Activated T-cell treated with anti-CD3 and anti-CD28 coated beads, Interleukin-2, amount 50 U/mL, for 4 hours (primary cell): ENCODE measurements around the gene KRTAP10-4. TPM values are rescaled to one million over a fixed set of nuclear protein-coding genes. Genes with fewer than 3 reads are reported as not detected.
"Not testable (repeated sequence)": the region's sequence is repeated elsewhere in the genome, so short reads cannot be mapped to it uniquely, and the experiment has no call there.

Experiments
- ATAC-seq, 2 donors: fragments of 200-7000 bp; cut with Tn5 transposase; one replicate each; pipeline ENCODE4 v1.10.0; 2021
- DNase-seq: peaks from one replicate; pipeline ENCODE4 v3.0.0-alpha.2; 2020
- H3K27me3 Mint-ChIP-seq: one replicate; pipeline ENCODE4 v1.8.0; 2021; ENCODE audit warnings: low read depth, mixed read lengths
- H3K36me3 Mint-ChIP-seq: one replicate; pipeline ENCODE4 v1.8.0; 2022; ENCODE audit warnings: mixed read lengths; ENCODE audit not compliant: insufficient read depth
- H3K4me1 Mint-ChIP-seq: one replicate; pipeline ENCODE4 v1.8.0; 2021; ENCODE audit warnings: low read depth, mixed read lengths
- H3K4me3 Mint-ChIP-seq: one replicate; pipeline ENCODE4 v1.8.0; 2021; ENCODE audit warnings: mild to moderate bottlenecking, moderate library complexity, mixed read lengths
- H3K9me3 Mint-ChIP-seq: one replicate; pipeline ENCODE4 v1.8.0; 2021; ENCODE audit warnings: mixed read lengths
- total RNA-seq, 3 donors: library from RNA; stranded (reverse); gene quantifications; one replicate each; pipeline ENCODE4 v1.2.1, GENCODE V29; 2021

Gene KRTAP10-4, protein sequence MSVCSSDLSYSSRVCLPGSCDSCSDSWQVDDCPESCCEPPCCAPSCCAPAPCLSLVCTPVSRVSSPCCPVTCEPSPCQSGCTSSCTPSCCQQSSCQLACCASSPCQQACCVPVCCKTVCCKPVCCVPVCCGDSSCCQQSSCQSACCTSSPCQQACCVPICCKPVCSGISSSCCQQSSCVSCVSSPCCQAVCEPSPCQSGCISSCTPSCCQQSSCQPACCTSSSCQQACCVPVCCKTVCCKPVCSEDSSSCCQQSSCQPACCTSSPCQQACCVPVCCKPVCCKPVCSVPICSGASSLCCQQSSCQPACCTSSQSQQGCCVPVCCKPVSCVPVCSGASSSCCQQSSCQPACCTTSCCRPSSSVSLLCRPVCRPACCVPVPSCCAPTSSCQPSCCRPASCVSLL
- not detected for total RNA-seq

DNA sequence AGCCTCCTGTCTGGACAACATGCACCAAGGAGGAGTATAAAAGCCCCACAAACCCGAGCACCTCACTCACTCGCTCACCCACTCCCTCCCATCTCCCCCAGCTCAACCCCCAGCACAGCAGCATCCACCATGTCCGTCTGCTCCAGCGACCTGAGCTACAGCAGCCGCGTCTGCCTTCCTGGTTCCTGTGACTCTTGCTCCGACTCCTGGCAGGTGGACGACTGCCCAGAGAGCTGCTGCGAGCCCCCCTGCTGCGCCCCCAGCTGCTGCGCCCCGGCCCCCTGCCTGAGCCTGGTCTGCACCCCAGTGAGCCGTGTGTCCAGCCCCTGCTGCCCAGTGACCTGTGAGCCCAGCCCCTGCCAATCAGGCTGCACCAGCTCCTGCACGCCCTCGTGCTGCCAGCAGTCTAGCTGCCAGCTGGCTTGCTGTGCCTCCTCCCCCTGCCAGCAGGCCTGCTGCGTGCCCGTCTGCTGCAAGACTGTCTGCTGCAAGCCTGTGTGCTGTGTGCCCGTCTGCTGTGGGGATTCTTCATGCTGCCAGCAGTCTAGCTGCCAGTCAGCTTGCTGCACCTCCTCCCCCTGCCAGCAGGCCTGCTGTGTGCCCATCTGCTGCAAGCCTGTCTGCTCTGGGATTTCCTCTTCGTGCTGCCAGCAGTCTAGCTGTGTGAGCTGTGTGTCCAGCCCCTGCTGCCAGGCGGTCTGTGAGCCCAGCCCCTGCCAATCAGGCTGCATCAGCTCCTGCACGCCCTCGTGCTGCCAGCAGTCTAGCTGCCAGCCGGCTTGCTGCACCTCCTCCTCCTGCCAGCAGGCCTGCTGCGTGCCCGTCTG lies at the start of gene KRTAP10-4:
TSS of gene KRTAP10-4 (plus strand) at position 100 of the 827 bp plus-strand sequence. CDS start at position 130, 30 bp downstream.
- ATAC-seq, H3K4me3 Mint-ChIP-seq, H3K27me3 Mint-ChIP-seq, DNase-seq, H3K4me1 Mint-ChIP-seq, H3K36me3 Mint-ChIP-seq: not testable (repeated sequence)
- peaks cover 12% of the 10 kb centered on the region for H3K9me3 Mint-ChIP-seq

DNA sequence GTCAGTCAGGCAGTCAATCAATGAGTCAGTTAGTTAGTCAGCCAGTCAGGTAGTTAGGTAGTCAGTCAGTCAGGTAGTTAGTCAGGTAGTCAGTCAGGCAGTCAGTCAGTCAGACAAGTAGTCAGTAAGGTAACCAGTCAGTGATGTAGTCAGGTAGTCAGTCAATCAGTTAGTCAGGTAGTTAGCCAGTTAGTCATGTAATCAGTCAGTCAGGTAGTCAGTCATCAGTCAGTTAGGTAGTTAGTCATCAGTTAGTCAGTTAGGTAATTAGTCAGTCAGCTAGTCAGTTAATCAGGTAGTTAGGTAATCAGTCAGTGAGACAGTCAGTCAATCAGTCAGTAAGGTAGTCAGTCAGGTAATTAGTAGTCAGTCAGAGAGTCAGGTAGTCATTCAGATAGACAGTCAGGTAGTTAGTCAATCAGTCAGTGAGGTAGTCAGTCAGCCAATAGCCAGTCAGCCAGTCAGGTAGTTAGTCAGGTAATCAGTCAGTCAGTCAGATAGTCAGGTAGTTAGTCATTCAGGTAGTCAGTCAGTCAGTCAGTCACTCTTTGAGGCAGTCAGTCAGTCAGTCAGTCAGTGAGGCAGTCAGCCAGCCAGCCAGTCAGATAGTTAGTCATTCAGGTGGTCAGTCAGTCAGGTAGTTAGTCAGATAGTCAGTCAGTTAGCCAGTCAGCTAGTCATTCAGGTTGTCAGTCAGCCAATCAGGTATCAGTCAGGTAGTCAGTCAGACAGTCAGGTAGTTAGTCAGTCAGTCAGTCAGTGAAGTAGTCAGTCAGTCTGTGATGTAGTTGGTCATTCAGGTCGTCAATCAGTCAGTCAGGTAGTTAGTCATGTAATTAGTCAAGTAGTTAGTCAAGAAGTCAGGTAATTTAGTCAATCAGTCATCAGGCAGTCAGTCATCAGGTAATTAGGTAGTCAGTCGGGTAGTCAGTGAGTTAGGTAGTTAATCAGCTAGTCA lies 48.8 kb upstream of the KRTAP10-4 start:
- Mint-ChIP-seq H3K9me3 (no peaks in the 10 kb centered on the region), H3K4me1 (no peaks in the 10 kb centered on the region), H3K4me3 (no peak overlapping the region), H3K36me3 (no peaks in the 10 kb centered on the region), H3K27me3 (no peaks in the 10 kb centered on the region)
- ATAC-seq = no peak
- DNase-seq = no peak

DNA sequence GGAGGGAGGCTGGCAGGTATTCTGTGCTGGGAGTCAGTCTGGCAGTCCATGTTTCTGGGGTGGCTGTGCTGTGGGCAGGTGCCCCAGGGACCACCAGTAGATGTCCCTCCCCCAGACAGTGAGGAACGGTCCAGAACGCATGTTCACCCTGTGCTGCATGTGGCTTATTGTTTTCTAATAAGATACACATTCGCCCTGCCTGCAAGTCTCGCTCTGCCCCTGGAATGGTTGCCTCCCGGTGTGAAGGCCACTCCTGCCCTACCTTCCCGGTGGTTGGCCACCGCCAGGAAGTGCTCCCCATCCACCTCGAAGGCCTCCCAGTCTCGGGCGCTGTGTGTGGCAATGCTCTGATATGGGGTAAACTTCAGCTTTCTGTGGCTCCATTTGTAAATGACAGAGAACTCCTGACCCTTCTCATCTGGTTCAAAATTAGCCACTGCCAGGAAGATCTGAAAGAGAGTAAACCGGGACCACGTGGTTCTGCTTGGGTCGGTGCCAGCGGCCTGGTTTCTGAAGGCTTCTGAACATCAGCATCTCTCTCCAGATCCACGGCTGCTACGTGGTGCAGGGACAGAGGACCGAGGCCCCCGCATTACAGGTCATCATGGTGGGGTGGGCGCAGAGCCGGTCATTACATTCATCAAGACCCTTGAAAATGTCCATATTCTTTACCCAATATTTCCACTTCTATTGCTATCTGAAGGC lies 48.0 kb upstream of the KRTAP10-4 start:
- Mint-ChIP-seq H3K4me1 (no peaks in the 10 kb centered on the region), H3K27me3 (no peaks in the 10 kb centered on the region), H3K9me3 (no peaks in the 10 kb centered on the region), H3K36me3 (no peaks in the 10 kb centered on the region), H3K4me3 (no peak overlapping the region)
- no peak for DNase-seq
- no peak for ATAC-seq

DNA sequence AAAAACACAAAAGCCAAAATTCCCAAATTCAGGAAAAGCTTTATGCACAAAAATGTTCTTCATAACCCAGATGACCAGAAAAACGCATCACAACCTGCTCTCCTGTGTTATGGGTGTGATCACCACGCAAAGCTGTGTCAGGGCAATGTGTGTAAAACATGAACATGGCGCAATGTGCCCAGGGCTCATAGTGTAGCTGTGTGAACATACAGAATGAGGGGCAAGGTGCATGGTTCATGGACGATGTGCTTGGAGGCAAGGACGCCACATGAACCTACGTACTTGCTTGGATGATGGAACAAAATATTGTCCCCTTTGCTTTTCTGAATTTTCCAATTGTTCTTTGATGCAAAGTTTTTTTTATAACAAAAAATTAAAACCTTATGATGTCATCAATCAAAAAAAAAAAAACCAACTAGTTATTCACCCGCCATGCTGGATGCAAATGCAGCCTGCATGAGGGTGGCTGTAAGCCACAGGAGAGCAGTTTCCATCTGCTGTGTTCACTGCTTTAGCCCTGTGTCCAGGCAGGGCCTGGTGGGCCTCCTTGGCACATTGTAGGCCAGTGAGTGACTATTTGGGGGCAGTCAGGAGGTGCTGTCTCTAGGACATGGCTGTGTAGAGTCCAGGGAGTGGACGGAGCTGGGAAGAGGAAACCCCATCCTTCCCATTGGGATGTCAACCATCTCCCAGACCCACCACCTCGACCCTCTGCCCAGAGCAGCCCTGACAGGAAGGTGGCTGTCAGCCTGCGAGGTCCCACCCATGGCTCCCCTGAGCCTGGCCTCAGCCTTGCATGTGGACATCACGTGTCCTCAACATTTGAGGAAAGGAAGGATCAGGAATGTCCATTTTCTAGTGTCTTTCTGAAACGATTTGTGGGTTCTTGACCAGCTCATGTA lies 47.2 kb upstream of the KRTAP10-4 start:
- no peak for DNase-seq

DNA sequence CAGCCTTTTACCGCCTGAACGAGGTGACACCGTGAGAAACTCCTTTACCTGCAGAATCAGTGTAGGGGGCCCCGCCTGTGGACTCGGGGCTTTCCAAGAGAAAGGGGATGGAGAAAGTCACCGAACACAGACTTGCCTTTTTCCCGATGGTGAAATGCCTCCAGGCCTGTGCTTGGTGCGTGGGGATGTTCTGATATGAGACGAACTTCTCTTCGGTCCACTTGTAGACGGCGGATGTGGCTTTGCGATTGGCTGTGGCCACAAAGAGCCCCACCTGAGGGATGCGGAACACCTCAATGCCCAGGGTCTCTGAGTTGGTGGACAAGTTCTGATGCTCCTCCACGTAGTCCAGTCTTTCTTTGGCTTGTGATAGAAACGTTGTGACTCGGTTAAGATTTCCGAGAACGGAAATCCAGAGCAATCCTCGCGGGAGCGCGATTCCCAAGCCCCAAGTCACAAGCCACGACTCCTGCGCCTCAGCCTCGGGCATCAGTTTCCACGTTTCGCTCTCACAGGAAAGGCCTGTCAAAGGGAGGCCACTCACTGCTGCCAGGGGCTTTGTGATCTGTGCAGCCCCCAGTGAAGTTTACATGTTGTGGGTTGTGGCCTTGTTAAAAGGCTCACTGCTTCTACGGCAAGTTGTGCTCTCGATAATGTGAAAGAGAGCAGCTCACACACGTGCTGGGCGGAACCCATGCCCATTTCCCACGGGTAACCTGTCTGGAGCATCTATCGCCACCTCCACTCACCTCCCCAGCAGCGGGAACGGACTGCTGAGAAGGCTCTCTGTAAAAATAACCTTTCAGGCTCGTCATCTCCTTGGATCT lies 46.2 kb upstream of the KRTAP10-4 start:
- Mint-ChIP-seq H3K4me3 (no peak overlapping the region), H3K9me3 (no peaks in the 10 kb centered on the region), H3K36me3 (no peaks in the 10 kb centered on the region), H3K4me1 (no peaks in the 10 kb centered on the region), H3K27me3 (no peaks in the 10 kb centered on the region)
- DNase-seq = no peak
- ATAC-seq = no peak

More for the DNA sequence above, 47.2 kb upstream of the KRTAP10-4 start:
- Mint-ChIP-seq H3K27me3 (no peaks in the 10 kb centered on the region), H3K4me1 (no peaks in the 10 kb centered on the region), H3K36me3 (no peaks in the 10 kb centered on the region), H3K4me3 (no peak overlapping the region), H3K9me3 (no peaks in the 10 kb centered on the region)
- no peak for ATAC-seq

DNA sequence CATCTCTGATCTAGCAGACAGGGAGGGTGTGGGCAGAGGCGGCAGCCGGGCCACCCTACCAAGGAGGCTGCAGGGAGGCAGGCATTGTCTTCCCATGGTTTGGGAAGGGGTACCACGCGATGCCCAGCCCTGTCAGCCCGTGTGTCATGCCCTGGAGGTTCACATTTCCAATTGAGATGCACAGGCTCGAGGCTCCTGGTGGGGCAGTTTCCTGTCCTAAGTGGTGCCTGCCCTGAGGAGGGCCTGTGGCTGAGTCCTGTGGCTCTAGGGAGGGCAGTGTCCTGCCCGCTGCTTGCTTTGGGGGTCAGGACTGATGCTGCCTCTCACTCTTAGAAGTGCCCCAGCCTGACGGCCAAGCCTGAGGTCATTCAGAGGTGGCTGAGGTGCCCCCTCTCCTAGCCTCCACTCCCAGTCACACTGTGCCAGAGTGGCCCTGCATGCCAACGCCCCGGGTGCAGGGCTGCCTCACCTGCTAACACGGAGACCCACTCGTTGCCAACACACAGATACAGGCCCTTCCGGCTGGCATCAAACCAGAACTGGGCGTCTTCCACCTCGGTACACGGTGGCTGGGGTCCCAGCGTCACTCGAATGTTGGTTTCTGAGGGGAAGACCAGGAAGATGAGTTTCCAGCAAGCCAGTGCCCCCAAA lies 45.4 kb upstream of the KRTAP10-4 start:
- H3K4me1 Mint-ChIP-seq = no peaks in the 10 kb centered on the region
- ATAC-seq = no peak
- no peak for DNase-seq
- no peaks in the 10 kb centered on the region for H3K27me3 Mint-ChIP-seq
- no peaks in the 10 kb centered on the region for H3K9me3 Mint-ChIP-seq
- no peaks in the 10 kb centered on the region for H3K36me3 Mint-ChIP-seq
- H3K4me3 Mint-ChIP-seq = no peak overlapping the region

DNA sequence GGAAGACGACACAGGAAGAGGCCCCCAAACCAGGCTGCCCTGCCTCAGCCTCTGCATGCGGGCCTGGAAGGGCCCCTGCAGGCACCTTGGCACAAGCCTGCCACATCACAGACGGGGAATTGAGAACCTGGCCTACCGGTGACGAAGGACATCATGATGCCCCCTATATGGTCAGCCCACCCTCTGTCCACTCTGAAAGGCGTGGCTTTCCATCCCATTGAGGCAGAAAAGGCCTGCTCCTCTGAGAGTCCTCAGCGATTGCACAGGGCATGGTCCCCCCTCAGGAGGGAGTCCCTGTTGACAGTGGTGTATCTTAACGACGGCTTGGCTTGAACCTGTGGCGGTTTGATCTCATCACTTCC lies 44.9 kb upstream of the KRTAP10-4 start:
- DNase-seq (no peak), ATAC-seq (no peak)
- H3K9me3 Mint-ChIP-seq = no peaks in the 10 kb centered on the region
- no peak overlapping the region for H3K4me3 Mint-ChIP-seq
- no peaks in the 10 kb centered on the region for H3K27me3 Mint-ChIP-seq
- H3K4me1 Mint-ChIP-seq = no peaks in the 10 kb centered on the region
- no peaks in the 10 kb centered on the region for H3K36me3 Mint-ChIP-seq

DNA sequence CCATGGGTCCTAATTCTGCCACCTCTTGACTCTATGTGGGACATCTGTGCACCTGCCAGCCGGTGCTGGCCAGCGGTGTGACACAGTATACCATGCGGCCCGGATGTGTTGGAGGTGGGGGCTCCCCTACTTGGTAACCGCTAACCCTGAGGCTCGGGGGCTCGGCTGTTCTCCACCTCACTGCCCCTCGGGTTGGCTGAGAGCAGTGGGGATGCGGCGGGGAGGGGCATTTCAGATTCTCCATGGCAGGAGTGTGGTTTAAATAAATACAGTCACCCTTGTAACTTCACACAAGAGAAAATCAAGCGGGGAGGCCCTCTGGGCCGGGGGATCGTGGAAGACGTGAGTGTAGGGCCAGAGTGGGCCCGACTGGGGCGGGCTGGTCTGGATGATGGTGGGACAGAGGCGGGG lies 44.5 kb upstream of the KRTAP10-4 start:
- H3K4me1 Mint-ChIP-seq = no peaks in the 10 kb centered on the region
- no peak for ATAC-seq
- no peaks in the 10 kb centered on the region for H3K36me3 Mint-ChIP-seq
- no peak for DNase-seq
- H3K9me3 Mint-ChIP-seq = no peaks in the 10 kb centered on the region
- no peak overlapping the region for H3K4me3 Mint-ChIP-seq
- no peaks in the 10 kb centered on the region for H3K27me3 Mint-ChIP-seq

DNA sequence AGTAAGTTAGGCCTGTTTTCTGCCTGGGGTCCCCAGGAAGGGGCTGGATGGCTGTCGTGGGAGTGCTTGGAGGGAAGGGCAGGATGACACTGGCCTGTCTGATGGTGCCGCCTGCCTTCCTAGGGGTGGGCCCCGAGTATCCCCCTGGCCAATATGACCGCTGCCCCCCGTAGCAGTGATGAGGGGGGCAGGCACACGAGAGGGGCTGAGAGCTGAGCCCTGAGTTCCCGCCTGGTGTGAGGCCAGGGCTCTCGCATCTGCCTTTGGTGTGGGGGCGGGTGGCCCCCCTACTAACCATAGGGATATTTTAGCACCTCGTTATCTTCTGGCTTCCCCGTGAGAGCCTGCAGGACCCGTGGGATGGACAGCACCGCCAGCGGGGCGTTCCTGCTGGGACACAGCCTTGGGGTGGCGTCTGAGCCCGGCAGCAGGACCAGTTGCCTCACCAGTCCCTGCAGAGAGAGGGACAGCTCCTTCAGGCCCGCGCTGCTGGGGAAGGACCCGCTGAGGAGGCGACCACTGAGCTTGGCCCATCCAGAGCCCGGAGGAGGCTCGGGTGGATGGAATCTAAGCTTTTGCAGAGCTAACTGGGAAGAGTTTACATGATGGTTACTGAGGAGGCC lies 43.9 kb upstream of the KRTAP10-4 start:
- DNase-seq (no peak), ATAC-seq (no peak)
- Mint-ChIP-seq H3K4me3 (no peak overlapping the region), H3K4me1 (no peaks in the 10 kb centered on the region), H3K27me3 (no peaks in the 10 kb centered on the region), H3K36me3 (no peaks in the 10 kb centered on the region), H3K9me3 (no peaks in the 10 kb centered on the region)

DNA sequence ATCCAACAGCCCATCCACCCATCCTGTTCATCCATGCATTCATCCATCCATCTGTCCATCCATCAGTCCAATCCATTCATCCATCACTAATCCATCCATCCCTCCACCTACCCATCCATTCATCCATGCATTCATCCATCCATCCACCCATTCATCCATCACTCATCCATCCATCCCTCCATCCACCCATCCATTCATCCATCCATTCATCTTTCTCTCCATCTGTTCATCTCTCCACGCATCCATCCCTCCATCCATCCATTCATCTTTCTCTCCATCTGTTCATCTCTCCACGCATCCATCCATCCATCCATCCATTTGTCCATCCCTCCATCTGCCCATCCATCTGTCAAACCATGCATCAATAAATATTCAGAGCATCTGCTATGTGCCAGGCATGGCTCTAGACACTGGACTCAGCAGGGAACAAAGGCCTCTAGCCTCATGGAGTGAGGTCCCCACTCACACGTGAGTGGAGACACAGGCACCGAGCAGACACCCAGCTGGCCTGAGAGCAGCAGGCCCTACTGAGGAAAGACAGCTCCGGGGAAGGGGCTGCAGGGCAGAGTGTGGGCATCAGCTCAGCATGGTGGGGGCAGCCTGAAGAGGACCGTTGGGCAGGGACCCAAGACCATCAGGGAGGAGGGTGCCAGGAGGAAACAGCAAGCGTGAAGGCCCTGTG lies 43.2 kb upstream of the KRTAP10-4 start:
- DNase-seq (no peak), ATAC-seq (no peak)
- H3K4me3 Mint-ChIP-seq = no peak overlapping the region
- H3K4me1 Mint-ChIP-seq = no peaks in the 10 kb centered on the region
- H3K36me3 Mint-ChIP-seq = no peaks in the 10 kb centered on the region
- no peaks in the 10 kb centered on the region for H3K9me3 Mint-ChIP-seq
- H3K27me3 Mint-ChIP-seq = no peaks in the 10 kb centered on the region

DNA sequence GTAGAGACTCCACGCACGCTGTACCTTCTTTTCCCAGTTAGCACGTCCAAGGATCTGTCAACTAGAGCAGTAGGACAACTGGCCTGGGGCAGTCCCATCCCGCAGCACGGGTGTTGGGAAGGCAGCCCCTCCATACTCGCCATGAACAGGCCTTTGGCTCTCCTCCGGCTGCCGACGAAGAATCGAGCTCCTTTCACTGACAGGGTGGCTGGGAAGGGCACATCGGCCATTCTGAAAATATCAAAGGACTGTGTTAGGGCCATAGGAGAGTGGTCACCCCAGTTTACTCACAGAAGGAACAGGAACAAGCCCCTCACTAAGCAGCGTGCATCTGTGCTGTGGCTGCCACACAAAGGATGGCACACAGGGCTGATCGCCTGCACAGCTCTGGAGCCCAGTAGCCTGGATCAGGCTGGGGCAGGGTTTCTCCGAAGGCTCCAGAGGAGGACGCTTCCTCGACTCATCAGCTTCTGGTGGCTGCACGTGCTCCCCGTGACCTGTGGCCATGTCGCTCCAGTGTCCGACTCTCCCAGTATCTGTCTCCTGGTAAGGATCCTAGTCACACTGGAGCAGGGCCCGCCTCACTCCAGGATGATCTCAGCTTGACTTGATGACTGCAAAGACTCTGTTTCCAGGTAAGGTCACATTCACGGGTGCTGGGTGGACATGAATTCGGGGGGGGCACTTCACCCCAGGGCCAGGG lies 42.5 kb upstream of the KRTAP10-4 start:
- no peak overlapping the region for H3K4me3 Mint-ChIP-seq
- DNase-seq = no peak
- no peaks in the 10 kb centered on the region for H3K36me3 Mint-ChIP-seq
- H3K9me3 Mint-ChIP-seq = no peaks in the 10 kb centered on the region
- H3K4me1 Mint-ChIP-seq = no peaks in the 10 kb centered on the region
- ATAC-seq = no peak
- H3K27me3 Mint-ChIP-seq = no peaks in the 10 kb centered on the region
